ENCODE results near the gene TMEM132C.

DNA sequence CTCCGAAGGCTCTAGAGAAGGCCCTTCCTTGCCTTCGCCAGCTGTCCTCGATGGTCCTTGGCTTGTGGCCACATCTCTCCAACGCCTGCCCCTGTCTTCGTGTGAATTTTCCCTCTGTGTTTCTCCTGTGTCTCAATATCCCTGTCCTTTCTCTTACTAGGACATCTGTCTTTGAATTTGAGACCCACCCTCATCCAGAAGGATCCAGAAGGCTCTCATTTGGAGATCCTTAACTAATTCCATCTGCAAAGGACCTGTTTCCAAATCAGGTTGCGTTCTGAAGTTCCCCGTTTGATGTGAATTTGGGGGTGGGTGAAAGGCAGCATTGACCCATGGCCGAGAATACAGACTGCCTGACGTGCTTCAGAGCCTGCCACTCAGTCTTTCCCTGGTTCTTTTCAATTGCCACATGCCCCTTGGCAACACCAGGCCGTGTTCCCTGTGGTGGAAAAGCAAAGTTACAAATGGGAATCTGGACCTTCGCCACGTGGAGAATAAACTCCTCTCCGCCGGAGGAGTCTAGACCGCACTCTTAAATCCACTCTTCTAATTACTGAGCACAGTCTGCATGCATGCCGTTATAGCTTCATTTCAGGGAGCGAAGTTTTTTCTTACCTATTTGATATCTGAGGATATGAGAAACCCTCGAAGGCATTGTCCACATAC is 158.8 kb downstream of the TMEM132C start:
- TF ChIP-seq CTCF (IDR thresholded peaks at IDR 0.05) (no peak), POLR2A (IDR thresholded peaks at IDR 0.05) (no peak)
